Activated gamma-delta T cell (primary cell): ENCODE measurements around the gene GLIS1.
"Not testable (repeated sequence)": the region's sequence is repeated elsewhere in the genome, so short reads cannot be mapped to it uniquely, and the experiment has no call there.

Experiments used
- DNase-seq: peaks from one replicate; lab custom pipeline; 2025; lab: John Stamatoyannopoulos, UW

Gene GLIS1

DNA sequence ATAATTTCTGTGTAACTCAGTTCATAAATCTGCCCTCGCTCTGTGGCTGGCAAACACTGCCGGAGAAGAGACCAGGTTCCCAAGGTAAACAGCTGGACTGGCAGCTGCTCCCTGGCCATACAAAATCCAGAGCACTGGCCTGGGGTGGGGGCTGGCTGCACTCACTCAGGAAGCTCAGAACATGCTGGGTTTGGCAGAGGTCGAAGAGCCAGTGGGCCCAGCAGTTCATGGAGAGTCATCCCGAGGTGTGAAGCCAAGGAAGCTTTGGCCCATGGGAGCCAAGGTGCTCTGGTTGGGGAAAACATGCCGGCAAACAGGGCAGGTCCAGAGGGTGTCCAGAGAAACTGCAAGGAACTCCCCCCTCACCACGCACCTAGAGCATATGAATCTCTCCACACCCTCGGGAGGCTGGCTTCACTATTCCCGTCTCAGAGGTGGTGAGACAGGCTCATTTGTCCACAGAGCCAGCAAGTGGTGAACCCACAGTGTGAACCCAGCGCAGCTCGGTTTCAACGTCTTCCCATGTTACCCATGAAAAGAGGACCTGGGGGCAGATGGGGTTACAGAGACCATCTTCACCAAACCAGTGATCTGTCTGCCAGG is 177.4 kb downstream of the GLIS1 start:
- DNase-seq, result no peak

GRCh38 chr1:53560581-53561502 is 178.1 kb downstream of the GLIS1 start:
- no peak for DNase-seq

DNA sequence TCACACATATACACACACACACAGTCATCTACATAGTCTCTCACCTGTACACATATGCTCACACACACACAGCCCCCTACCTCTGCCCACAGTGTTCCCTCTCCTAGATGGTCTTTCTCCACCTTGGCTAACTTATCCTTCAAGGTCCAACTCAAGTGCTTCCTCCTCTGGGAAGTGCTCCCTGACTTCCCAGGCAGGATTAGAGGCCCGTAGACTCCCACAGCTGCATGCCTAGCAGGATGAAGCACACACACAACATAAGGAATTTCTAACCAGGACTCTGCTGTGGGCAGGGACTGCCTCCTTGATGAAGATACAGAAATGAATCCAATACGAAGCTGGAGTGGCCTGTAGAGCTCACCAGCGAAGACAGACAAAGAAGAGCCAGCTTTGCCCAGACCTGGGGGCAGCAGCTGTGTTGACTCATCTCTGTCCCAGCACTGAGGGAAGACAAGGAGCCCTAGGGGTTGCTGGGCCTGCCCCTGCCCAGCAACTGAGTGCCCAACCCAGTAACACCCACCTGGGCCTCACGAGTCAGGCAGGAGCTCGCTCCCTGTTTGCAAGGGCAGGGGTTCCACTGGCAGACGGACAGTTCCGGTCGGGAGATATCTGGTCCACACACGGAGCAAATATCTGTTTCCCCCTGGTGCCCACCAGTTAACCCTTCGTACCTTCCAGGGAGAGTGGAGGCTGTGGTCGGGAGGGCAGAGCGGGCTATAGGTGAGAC is 178.9 kb downstream of the GLIS1 start:
- no peak for DNase-seq

GRCh38 chr1:53559391-53559815 is 179.6 kb downstream of the GLIS1 start:
- no peak for DNase-seq

DNA sequence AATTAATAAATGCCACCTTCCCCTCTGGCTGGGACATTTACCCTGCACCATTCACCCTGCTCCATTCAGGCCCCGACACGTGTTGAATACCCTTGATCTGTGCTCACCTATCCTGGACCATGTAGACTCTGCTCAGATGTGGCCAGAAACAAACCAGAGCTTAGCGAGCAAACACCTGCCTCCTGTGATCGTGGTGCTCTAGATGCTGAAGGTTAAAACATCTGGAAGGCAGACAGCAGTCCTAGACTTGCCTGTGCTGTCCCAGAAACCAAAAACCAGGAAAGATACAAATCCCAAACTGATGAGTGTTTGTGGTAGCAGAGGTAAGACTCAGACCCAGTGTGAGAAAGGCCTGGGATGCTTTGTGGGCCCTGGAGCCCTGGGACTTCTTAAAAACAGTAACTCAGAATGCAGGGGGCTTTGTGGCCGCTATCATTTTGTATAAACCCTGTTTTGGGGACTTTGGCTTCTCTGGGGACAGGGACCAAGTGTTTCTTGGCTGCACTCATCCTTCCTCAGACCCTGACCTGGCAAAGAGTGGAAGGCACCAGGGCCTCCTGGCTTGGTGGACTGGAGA is 180.1 kb downstream of the GLIS1 start:
- DNase-seq, result no peak

DNA sequence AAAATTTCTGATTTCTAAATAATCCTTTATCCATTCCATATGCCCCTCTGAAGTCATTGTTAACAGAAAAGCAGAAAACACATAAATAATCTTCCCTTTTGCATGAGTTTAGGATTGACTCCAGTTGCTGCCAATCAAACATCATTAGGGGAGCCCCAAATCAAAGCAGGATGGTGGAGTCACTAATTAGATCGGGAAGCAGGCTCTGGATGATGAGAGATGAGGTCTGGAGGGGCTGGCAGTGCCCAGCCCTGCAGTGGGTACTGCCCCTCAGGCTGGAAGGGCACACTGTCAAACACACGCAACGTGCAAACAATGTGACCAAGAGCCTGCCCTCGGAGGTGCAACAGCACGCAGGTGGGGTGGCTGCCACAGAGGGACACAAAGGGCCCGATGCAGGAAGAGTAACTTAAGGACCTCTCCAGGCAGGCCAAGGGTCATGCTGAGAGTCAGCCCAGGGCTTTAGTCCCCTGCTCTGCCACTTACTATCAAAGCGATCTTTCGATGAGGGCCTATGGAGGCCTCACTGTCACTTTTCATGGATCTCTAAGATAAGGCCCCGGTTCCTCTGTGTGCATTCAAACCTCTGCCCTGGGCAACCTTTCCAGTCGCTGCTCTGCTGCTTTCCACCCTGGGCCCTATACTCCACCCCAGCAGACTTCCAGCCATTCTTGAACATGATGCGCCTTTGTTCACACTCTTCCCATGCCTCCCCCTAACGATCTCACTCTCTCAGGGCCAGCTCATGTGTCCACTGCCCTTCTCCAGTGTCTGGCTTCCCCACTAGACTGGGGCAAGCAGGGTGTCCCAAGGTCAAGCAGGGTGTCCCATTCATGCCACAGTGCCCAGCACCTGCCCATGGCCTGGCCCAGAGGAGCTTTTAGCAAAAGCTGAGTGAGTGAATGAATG is 180.9 kb downstream of the GLIS1 start:
- no peak for DNase-seq

- no peak for DNase-seq
These were observed 181.6 kb downstream of the GLIS1 start for GRCh38 chr1:53557369-53557768.

- DNase-seq, result no peak
These were observed 182.2 kb downstream of the GLIS1 start for GRCh38 chr1:53556657-53557227.

DNA sequence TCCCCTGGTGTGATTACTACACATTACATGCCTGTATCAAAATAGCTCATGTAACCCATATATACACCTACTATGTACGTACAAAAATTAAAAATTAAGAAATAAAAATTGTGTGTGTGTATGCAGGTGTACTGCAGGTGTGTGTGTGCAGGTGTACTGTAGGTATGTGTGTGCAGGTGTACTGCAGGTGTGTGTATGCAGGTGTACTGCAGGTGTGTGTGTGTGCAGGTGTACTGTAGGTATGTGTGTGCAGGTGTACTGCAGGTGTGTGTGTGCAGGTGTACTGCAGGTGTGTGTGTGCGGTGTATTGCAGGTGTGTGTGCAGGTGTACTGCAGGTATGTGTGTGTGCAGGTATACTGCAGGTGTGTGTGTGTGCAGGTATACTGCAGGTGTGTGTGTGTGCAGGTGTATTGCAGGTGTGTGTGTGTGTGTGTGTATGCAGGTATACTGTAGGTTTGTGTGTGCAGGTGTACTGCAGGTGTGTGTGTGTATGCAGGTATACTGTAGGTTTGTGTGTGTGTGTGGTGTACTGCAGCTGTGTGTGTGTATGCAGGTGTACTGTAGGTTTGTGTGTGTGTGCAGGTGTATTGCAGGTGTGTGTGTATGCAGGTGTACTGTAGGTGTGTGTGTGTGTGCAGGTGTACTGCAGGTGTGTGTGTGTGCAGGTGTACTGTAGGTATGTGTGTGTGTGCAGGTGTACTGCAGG is 183.2 kb downstream of the GLIS1 start:
- not testable (repeated sequence) for DNase-seq

GRCh38 chr1:53554592-53555305 is 184.2 kb downstream of the GLIS1 start:
- no peak for DNase-seq

DNA sequence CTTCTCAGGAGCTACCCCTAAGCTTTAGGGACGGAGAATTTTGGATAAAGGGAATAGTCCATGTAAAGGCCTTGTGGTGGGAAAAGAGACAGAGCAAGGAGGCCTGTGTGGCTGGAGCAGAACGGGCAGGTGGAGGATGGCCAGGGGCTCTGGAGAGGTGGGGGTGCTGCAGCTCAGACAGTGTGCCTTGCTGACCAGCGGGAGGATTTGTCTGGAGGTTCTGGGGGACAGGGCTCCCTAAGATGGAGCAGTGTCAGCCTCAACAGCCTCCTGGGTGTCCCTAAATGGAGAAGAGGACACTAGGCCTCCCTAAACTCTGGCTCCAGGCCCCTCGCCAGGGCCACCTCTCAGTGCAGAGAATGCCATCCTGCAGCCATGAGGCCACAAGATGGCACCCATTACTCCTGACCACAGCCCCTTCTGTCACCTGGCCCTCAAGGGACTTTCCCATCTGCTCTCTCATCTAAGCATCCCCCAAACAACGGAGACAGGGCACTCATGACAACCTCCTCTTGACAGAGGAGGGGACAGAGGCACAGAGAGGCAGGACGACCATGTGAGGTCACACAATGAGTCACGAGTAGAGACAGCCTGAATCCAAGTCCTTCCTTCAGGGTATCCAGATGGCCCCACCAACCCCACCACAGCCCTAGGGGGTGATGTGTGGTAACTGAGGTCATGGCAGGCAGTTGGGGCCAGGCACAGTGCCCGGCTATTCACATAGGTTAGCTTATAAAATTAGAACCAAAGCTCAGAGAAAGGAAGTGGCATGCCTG is 185.0 kb downstream of the GLIS1 start:
- no peak for DNase-seq

- no peak for DNase-seq
These were observed 185.8 kb downstream of the GLIS1 start for GRCh38 chr1:53552981-53553733.

- DNase-seq, result no peak
These were observed 186.7 kb downstream of the GLIS1 start for GRCh38 chr1:53552146-53552861.

DNA sequence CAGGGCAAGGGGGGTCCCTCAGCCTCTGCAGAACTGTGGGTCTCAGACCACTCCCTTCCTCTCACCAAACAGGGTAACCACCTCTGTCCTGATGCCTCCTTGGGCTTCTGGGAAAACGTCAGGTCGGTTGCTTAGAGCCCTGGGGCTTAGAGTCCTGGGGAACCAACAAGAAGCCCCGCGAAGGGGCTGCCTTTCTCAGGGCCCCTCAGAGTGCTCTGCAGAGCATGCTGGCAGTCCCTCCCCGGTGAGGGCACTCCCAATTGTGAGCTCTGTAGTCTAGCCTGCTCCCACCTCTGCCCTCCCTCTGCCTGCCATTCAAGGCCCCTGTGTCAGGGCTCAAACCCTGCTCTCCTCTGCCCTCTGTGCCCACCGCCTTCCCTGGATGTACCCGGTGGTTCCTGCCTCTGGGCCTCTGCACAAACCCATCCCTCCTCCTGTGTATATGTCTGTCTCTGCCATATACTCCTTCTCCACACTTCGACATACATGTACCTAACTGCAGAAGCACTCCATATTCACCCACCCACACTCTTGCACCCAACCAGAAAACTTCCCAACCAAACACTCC is 187.5 kb downstream of the GLIS1 start:
- no peak for DNase-seq

GRCh38 chr1:53550201-53550741 is 188.7 kb downstream of the GLIS1 start:
- no peak for DNase-seq

GRCh38 chr1:53549781-53550180 is 189.2 kb downstream of the GLIS1 start:
- no peak for DNase-seq

GRCh38 chr1:53549287-53549686 is 189.7 kb downstream of the GLIS1 start:
- no peak for DNase-seq
